Neural progenitor cell (in vitro differentiated cells): ENCODE data around the gene KIF25. TPM values are rescaled to one million over a fixed set of nuclear protein-coding genes. Genes with fewer than 3 reads are reported as not detected.

ENCODE experiments used
- DNase-seq: peaks from one replicate; pipeline ENCODE4 v3.0.0-alpha.2; 2016; ENCODE audit warnings: low spot score
- H2AFZ ChIP-seq: fragments of 200-600 bp; sonication (generic); replicated peaks from 2 replicates; pipeline ENCODE4 v1.6.1; 2016; ENCODE audit warnings: antibody characterized with exemption
- H3F3A ChIP-seq: fragments of 200-600 bp; sonication (generic); 2 replicates; pipeline ENCODE4 v1.6.1; 2016; ENCODE audit warnings: antibody characterized with exemption, low read depth
- H3K27ac ChIP-seq: fragments of 200-600 bp; sonication (generic); 2 replicates; pipeline ENCODE4 v1.5.1; 2016; ENCODE audit warnings: mild to moderate bottlenecking
- H3K27me3 ChIP-seq: fragments of 200-600 bp; sonication (generic); 2 replicates; pipeline ENCODE4 v1.6.1; 2016; ENCODE audit warnings: mild to moderate bottlenecking, moderate library complexity
- H3K36me3 ChIP-seq: fragments of 200-600 bp; sonication (generic); 2 replicates; pipeline ENCODE4 v1.5.1; 2016
- H3K4me1 ChIP-seq: fragments of 200-600 bp; sonication (generic); 2 replicates; pipeline ENCODE4 v1.6.1; 2016; ENCODE audit warnings: mixed run types
- H3K4me2 ChIP-seq: fragments of 200-600 bp; sonication (generic); 2 replicates; pipeline ENCODE4 v1.6.1; 2016
- H3K4me3 ChIP-seq: fragments of 200-600 bp; sonication (generic); 2 replicates; pipeline ENCODE4 v1.5.1; 2016
- H3K79me2 ChIP-seq: fragments of 200-600 bp; sonication (generic); 2 replicates; pipeline ENCODE4 v1.6.1; 2016; ENCODE audit warnings: low read depth
- H3K9ac ChIP-seq: fragments of 200-600 bp; sonication (generic); 2 replicates; pipeline ENCODE4 v1.6.1; 2016
- H3K9me3 ChIP-seq: fragments of 200-600 bp; sonication (generic); 2 replicates; pipeline ENCODE4 v1.5.1; 2016; ENCODE audit warnings: low read depth
- H4K20me1 ChIP-seq: fragments of 200-600 bp; sonication (generic); 2 replicates; pipeline ENCODE4 v1.6.1; 2016; ENCODE audit warnings: low read depth
- H3K27ac Mint-ChIP-seq: 3 replicates; pipeline ENCODE4 v1.8.0; 2021; ENCODE audit warnings: mixed read lengths
- H3K27me3 Mint-ChIP-seq: 2 replicates; pipeline ENCODE4 v1.8.0; 2022; ENCODE audit warnings: low read depth, mild to moderate bottlenecking, inconsistent platforms, moderate library complexity, mixed read lengths; ENCODE audit not compliant: insufficient read depth
- H3K36me3 Mint-ChIP-seq: 3 replicates; pipeline ENCODE4 v1.8.0; 2021; ENCODE audit warnings: mixed read lengths
- H3K4me1 Mint-ChIP-seq: 3 replicates; pipeline ENCODE4 v1.8.0; 2021; ENCODE audit warnings: mixed read lengths
- H3K4me3 Mint-ChIP-seq: 3 replicates; pipeline ENCODE4 v1.8.0; 2021; ENCODE audit warnings: mild to moderate bottlenecking, moderate library complexity, mixed read lengths
- H3K9me3 Mint-ChIP-seq: 3 replicates; pipeline ENCODE4 v1.8.0; 2020; ENCODE audit warnings: mixed read lengths
- EZH2 ChIP-seq: fragments of 200-600 bp; sonication (generic); IDR thresholded peaks from 2 replicates; pipeline ENCODE4 v1.6.1; 2017; ENCODE audit warnings: antibody characterized with exemption, mild to moderate bottlenecking, moderate library complexity
- EZH2phosphoT487 ChIP-seq: fragments of 200-600 bp; sonication (generic); IDR thresholded peaks from 2 replicates; pipeline ENCODE4 v1.6.1; 2017; ENCODE audit warnings: antibody characterized with exemption
- total RNA-seq: library from RNA; depleted of rRNA; stranded (reverse); fragments of >200 nt; gene quantifications from 2 replicates; pipeline ENCODE4 v1.2.3, GENCODE V29; 2015; ENCODE audit warnings: low replicate concordance
- TF ChIP-seq, protein P1 (sequence below): fragments of 200-600 bp; sonication (generic); IDR thresholded peaks from 2 replicates; pipeline ENCODE4 v1.5.1; 2017; ENCODE audit warnings: antibody characterized with exemption, mild to moderate bottlenecking

The KIF25 gene
- total RNA-seq, 1 donor from 2014 or later, result 1.2 TPM

- TF ChIP-seq EZH2, result no peak
- no peak for TF ChIP-seq EZH2phosphoT487
- TF ChIP-seq, protein P1, sequence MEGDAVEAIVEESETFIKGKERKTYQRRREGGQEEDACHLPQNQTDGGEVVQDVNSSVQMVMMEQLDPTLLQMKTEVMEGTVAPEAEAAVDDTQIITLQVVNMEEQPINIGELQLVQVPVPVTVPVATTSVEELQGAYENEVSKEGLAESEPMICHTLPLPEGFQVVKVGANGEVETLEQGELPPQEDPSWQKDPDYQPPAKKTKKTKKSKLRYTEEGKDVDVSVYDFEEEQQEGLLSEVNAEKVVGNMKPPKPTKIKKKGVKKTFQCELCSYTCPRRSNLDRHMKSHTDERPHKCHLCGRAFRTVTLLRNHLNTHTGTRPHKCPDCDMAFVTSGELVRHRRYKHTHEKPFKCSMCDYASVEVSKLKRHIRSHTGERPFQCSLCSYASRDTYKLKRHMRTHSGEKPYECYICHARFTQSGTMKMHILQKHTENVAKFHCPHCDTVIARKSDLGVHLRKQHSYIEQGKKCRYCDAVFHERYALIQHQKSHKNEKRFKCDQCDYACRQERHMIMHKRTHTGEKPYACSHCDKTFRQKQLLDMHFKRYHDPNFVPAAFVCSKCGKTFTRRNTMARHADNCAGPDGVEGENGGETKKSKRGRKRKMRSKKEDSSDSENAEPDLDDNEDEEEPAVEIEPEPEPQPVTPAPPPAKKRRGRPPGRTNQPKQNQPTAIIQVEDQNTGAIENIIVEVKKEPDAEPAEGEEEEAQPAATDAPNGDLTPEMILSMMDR, result no peak
- no peak overlapping the region for H3K4me3 Mint-ChIP-seq
- peaks cover 4% of the 10 kb centered on the region for H3K4me1 Mint-ChIP-seq
- Histone ChIP-seq H3K36me3 (no peaks in the 10 kb centered on the region), H3K4me3 (no peak overlapping the region), H3K9me3 (no peaks in the 10 kb centered on the region), H3K79me2 (no peaks in the 10 kb centered on the region), H3K27ac (no peak overlapping the region), H3K9ac (no peak overlapping the region), H4K20me1 (no peaks in the 10 kb centered on the region), H3K4me1 (no peaks in the 10 kb centered on the region), H2AFZ (no peak overlapping the region), H3F3A (peaks cover 4% of the 10 kb centered on the region), H3K27me3 (no peaks in the 10 kb centered on the region), H3K4me2 (no peak overlapping the region)
- H3K36me3 Mint-ChIP-seq, result peaks cover 4% of the 10 kb centered on the region
- H3K9me3 Mint-ChIP-seq, result peaks cover 19% of the 10 kb centered on the region
- no peak for DNase-seq
- peaks cover 10% of the 10 kb centered on the region for H3K27me3 Mint-ChIP-seq
- no peak overlapping the region for H3K27ac Mint-ChIP-seq
Measured at GRCh38 chr6:167988945-167989841, 8.3 kb upstream of the KIF25 start.

DNA sequence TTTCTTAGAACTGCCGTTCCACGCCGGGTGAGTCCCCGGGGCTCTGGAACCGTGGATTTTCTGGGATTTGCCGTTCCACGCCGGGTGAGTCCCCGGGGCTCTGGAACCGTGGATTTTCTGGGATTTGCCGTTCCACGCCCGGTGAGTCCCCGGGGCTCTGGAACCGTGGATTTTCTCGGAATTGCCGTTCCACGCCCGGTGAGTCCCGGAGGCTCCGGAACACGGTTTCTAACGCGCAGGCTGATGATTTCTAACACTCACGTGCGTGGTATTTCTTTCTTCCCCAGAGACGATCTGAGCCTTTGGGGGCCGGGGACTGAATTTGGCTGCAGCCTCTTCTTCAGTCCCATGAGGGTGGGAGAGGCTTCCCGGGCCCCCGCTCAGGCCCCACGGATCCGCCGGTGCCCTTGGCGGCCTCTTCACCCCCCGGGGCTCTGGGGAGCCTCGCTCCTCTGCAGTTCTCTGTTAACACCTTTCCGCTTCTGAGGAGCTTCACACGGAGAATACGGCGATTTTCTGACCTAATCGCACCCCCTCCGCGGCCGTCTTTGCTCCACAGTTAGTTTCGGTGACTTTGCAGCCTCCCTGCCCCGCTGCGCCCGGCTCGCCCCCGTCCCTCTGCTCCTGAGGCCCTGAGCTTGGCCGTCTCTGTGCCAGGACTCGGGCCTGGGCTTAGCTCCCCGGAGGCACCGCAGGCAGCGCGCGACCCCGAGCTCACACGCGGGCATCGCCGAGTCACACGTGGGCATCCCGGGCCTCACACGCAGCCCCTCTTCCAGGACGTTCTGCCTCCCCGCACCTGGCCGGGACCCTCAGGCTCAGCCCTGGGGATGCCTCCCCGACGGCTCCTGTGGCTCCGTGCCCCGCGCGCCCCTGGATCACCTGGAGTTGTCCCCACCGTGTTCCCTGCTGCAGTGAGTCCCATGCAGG lies 7.2 kb upstream of the KIF25 start:
- Histone ChIP-seq H3K4me2 (no peak overlapping the region), H3K27me3 (no peaks in the 10 kb centered on the region), H3K27ac (no peak overlapping the region), H3K4me3 (no peak overlapping the region), H3K9ac (no peak overlapping the region), H2AFZ (no peak overlapping the region), H3K36me3 (no peaks in the 10 kb centered on the region), H3F3A (no peaks in the 10 kb centered on the region), H3K4me1 (no peaks in the 10 kb centered on the region), H4K20me1 (no peaks in the 10 kb centered on the region), H3K9me3 (no peaks in the 10 kb centered on the region), H3K79me2 (no peaks in the 10 kb centered on the region)
- no peak for TF ChIP-seq EZH2
- TF ChIP-seq, protein P1, result no peak
- no peak for TF ChIP-seq EZH2phosphoT487
- Mint-ChIP-seq H3K4me1 (peaks cover 2% of the 10 kb centered on the region), H3K27ac (no peak overlapping the region), H3K36me3 (peaks cover 1% of the 10 kb centered on the region), H3K9me3 (peaks cover 15% of the 10 kb centered on the region), H3K4me3 (no peak overlapping the region), H3K27me3 (peaks cover 7% of the 10 kb centered on the region)
- DNase-seq, result peak; percentile 31

- Mint-ChIP-seq H3K36me3 (peaks cover 1% of the 10 kb centered on the region), H3K9me3 (peaks cover 11% of the 10 kb centered on the region), H3K4me1 (peaks cover 11% of the 10 kb centered on the region), H3K4me3 (no peak overlapping the region), H3K27me3 (peaks cover 5% of the 10 kb centered on the region), H3K27ac (no peak overlapping the region)
- H3K27ac ChIP-seq, result no peak overlapping the region
- H3K9me3 ChIP-seq, result no peaks in the 10 kb centered on the region
- no peaks in the 10 kb centered on the region for H3K36me3 ChIP-seq
- no peaks in the 10 kb centered on the region for H3K4me1 ChIP-seq
- no peaks in the 10 kb centered on the region for H3K79me2 ChIP-seq
- no peak overlapping the region for H3K4me2 ChIP-seq
- DNase-seq, result no peak
- H2AFZ ChIP-seq, result no peak overlapping the region
- TF ChIP-seq, protein P1, result no peak
- TF ChIP-seq EZH2 (no peak), EZH2phosphoT487 (no peak)
- H3K9ac ChIP-seq, result no peak overlapping the region
- H4K20me1 ChIP-seq, result no peaks in the 10 kb centered on the region
- no peaks in the 10 kb centered on the region for H3F3A ChIP-seq
- no peaks in the 10 kb centered on the region for H3K27me3 ChIP-seq
- no peak overlapping the region for H3K4me3 ChIP-seq
Measured at GRCh38 chr6:167993169-167993568, 4.3 kb upstream of the KIF25 start.
